ENCODE results near the gene LILRA2.
"Not testable (repeated sequence)": the region's sequence is repeated elsewhere in the genome, so short reads cannot be mapped to it uniquely, and the experiment has no call there.

DNA sequence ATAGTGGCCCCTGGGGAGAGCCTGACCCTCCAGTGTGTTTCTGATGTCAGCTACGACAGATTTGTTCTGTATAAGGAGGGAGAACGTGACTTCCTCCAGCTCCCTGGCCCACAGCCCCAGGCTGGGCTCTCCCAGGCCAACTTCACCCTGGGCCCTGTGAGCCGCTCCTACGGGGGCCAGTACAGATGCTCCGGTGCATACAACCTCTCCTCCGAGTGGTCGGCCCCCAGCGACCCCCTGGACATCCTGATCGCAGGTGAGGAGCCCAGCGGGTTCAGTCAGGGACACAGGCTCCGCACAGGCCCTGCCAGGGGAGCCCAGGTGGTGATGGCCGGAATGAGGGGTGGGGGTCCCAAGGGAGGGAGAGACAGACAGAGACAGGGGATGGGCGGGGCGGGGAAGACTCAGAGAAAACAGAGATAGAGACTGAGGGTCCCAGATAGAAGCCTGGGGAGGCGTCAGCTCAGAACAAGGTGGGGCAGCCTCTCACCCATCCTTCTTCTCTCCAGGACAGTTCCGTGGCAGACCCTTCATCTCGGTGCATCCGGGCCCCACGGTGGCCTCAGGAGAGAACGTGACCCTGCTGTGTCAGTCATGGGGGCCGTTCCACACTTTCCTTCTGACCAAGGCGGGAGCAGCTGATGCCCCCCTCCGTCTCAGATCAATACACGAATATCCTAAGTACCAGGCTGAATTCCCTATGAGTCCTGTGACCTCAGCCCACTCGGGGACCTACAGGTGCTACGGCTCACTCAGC lies 22.3 kb downstream of the LILRA2 start:
- TF ChIP-seq, protein P1, sequence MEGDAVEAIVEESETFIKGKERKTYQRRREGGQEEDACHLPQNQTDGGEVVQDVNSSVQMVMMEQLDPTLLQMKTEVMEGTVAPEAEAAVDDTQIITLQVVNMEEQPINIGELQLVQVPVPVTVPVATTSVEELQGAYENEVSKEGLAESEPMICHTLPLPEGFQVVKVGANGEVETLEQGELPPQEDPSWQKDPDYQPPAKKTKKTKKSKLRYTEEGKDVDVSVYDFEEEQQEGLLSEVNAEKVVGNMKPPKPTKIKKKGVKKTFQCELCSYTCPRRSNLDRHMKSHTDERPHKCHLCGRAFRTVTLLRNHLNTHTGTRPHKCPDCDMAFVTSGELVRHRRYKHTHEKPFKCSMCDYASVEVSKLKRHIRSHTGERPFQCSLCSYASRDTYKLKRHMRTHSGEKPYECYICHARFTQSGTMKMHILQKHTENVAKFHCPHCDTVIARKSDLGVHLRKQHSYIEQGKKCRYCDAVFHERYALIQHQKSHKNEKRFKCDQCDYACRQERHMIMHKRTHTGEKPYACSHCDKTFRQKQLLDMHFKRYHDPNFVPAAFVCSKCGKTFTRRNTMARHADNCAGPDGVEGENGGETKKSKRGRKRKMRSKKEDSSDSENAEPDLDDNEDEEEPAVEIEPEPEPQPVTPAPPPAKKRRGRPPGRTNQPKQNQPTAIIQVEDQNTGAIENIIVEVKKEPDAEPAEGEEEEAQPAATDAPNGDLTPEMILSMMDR (IDR thresholded peaks at IDR 0.05), result not testable (repeated sequence)
- not testable (repeated sequence) for TF ChIP-seq TEAD4 (CRISPR knock-in tag; IDR thresholded peaks at IDR 0.05); CREM (CRISPR knock-in tag; IDR thresholded peaks at IDR 0.05); TP53 (CRISPR knock-in tag; IDR thresholded peaks at IDR 0.05); KAT7 (CRISPR knock-in tag; IDR thresholded peaks at IDR 0.05; ENCODE audit: borderline replicate concordance)
- TF ChIP-seq, protein P2, sequence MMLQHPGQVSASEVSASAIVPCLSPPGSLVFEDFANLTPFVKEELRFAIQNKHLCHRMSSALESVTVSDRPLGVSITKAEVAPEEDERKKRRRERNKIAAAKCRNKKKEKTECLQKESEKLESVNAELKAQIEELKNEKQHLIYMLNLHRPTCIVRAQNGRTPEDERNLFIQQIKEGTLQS (CRISPR knock-in tag; conservative IDR thresholded peaks at IDR 0.05), result not testable (repeated sequence)
- TF ChIP-seq, protein P3, sequence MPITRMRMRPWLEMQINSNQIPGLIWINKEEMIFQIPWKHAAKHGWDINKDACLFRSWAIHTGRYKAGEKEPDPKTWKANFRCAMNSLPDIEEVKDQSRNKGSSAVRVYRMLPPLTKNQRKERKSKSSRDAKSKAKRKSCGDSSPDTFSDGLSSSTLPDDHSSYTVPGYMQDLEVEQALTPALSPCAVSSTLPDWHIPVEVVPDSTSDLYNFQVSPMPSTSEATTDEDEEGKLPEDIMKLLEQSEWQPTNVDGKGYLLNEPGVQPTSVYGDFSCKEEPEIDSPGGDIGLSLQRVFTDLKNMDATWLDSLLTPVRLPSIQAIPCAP (CRISPR knock-in tag; IDR thresholded peaks at IDR 0.05), result not testable (repeated sequence)
- TF ChIP-seq, protein P4, sequence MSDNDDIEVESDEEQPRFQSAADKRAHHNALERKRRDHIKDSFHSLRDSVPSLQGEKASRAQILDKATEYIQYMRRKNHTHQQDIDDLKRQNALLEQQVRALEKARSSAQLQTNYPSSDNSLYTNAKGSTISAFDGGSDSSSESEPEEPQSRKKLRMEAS (CRISPR knock-in tag; IDR thresholded peaks at IDR 0.05), result not testable (repeated sequence)
- TF ChIP-seq, protein P5, sequence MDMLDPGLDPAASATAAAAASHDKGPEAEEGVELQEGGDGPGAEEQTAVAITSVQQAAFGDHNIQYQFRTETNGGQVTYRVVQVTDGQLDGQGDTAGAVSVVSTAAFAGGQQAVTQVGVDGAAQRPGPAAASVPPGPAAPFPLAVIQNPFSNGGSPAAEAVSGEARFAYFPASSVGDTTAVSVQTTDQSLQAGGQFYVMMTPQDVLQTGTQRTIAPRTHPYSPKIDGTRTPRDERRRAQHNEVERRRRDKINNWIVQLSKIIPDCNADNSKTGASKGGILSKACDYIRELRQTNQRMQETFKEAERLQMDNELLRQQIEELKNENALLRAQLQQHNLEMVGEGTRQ (CRISPR knock-in tag; IDR thresholded peaks at IDR 0.05), result not testable (repeated sequence)
- TF ChIP-seq, protein P6, sequence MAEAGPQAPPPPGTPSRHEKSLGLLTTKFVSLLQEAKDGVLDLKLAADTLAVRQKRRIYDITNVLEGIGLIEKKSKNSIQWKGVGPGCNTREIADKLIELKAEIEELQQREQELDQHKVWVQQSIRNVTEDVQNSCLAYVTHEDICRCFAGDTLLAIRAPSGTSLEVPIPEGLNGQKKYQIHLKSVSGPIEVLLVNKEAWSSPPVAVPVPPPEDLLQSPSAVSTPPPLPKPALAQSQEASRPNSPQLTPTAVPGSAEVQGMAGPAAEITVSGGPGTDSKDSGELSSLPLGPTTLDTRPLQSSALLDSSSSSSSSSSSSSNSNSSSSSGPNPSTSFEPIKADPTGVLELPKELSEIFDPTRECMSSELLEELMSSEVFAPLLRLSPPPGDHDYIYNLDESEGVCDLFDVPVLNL (CRISPR knock-in tag; IDR thresholded peaks at IDR 0.05; ENCODE audit: borderline replicate concordance, low read depth), result not testable (repeated sequence)

Data from WTC11 (cell line).